Uterus (tissue), 2 donors: ENCODE results near the gene COLGALT1.
"Not testable (repeated sequence)": the region's sequence is repeated elsewhere in the genome, so short reads cannot be mapped to it uniquely, and the experiment has no call there.

Experiments used
- POLR2A ChIP-seq, 2 donors: fragments of 450-650 bp; IDR thresholded peaks; one replicate each; pipeline ENCODE4 v1.6.1; 2016; ENCODE audit warnings: antibody characterized with exemption in 2 of 2, mild to moderate bottlenecking in 1 of 2, moderate library complexity in 1 of 2
- TF ChIP-seq, protein P1 (sequence below), 4 experiments: fragments of 200-600 bp in 2 of 4; fragments of 450-650 bp in 2 of 4; sonication (generic) in 2 of 4; IDR thresholded peaks; one replicate each; pipeline ENCODE4 v1.5.1; 2016 to 2019; ENCODE audit warnings: antibody characterized with exemption in 4 of 4, mild to moderate bottlenecking in 2 of 4, moderate library complexity in 1 of 4

- TF ChIP-seq, protein P1, sequence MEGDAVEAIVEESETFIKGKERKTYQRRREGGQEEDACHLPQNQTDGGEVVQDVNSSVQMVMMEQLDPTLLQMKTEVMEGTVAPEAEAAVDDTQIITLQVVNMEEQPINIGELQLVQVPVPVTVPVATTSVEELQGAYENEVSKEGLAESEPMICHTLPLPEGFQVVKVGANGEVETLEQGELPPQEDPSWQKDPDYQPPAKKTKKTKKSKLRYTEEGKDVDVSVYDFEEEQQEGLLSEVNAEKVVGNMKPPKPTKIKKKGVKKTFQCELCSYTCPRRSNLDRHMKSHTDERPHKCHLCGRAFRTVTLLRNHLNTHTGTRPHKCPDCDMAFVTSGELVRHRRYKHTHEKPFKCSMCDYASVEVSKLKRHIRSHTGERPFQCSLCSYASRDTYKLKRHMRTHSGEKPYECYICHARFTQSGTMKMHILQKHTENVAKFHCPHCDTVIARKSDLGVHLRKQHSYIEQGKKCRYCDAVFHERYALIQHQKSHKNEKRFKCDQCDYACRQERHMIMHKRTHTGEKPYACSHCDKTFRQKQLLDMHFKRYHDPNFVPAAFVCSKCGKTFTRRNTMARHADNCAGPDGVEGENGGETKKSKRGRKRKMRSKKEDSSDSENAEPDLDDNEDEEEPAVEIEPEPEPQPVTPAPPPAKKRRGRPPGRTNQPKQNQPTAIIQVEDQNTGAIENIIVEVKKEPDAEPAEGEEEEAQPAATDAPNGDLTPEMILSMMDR (IDR thresholded peaks at IDR 0.05) = not testable (repeated sequence)
- not testable (repeated sequence) for TF ChIP-seq POLR2A (IDR thresholded peaks at IDR 0.05)
Measured at GRCh38 chr19:17570291-17570690, 14.8 kb downstream of the COLGALT1 start.
